Heart left ventricle (tissue), 16 donors: Measurements from ENCODE around the gene MEGF11. TPM values are rescaled to one million over a fixed set of nuclear protein-coding genes. Genes with fewer than 3 reads are reported as not detected.

Experiments
- ATAC-seq, 4 donors: fragments of 200-7000 bp; cut with Tn5 transposase; one replicate each; pipeline ENCODE4 v1.9.1; 2020 to 2022; ENCODE audit warnings: moderate library complexity in 4 of 4, mild to moderate bottlenecking in 3 of 4, moderate number of reproducible peaks in 1 of 4
- DNase-seq, 5 donors: peaks; one replicate each; pipeline ENCODE4 v3.0.0-alpha.2; 2020
- H3K27ac ChIP-seq, 12 donors: fragments of 200-600 bp; sonication (generic) in 4 of 12; one replicate each; pipeline versions ENCODE4 v1.5.0 to v1.8.0; 2016 to 2022; ENCODE audit warnings: mild to moderate bottlenecking in 2 of 12
- H3K27me3 ChIP-seq, 9 donors: fragments of 200-600 bp; sonication (generic) in 2 of 9; one replicate each; pipeline versions ENCODE4 v1.5.1 to v1.8.0; 2016 to 2022; ENCODE audit warnings: mild to moderate bottlenecking in 3 of 9
- H3K36me3 ChIP-seq, 9 donors: fragments of 200-600 bp; sonication (generic) in 2 of 9; one replicate each; pipeline versions ENCODE4 v1.5.0 to v1.8.0; 2018 to 2022; ENCODE audit warnings: mild to moderate bottlenecking in 2 of 9
- H3K4me1 ChIP-seq, 12 donors: fragments of 200-600 bp; sonication (generic) in 4 of 12; one replicate each; pipeline versions ENCODE4 v1.5.0 to v1.8.0; 2016 to 2022; ENCODE audit warnings: mild to moderate bottlenecking in 3 of 12
- H3K4me3 ChIP-seq, 12 donors: fragments of 200-600 bp; sonication (generic) in 4 of 12; one replicate each; pipeline versions ENCODE4 v1.5.0 to v1.8.0; 2017 to 2022; ENCODE audit warnings: mild to moderate bottlenecking in 9 of 12, moderate library complexity in 4 of 12
- H3K9me3 ChIP-seq, 12 donors: fragments of 200-600 bp; sonication (generic) in 4 of 12; one replicate each; pipeline versions ENCODE4 v1.5.0 to v1.8.0; 2016 to 2022; ENCODE audit warnings: mild to moderate bottlenecking in 1 of 12
- CTCF ChIP-seq, 12 donors: fragments of 200-600 bp; sonication (generic) in 4 of 12; IDR thresholded peaks; one replicate each; pipeline versions ENCODE4 v1.5.0 to v1.8.0; 2018 to 2022; ENCODE audit warnings: antibody characterized with exemption in 12 of 12, mild to moderate bottlenecking in 5 of 12
- POLR2A ChIP-seq, 2 donors: fragments of 450-650 bp; IDR thresholded peaks; one replicate each; pipeline ENCODE4 v1.6.1; 2017; ENCODE audit warnings: antibody characterized with exemption in 2 of 2, mild to moderate bottlenecking in 2 of 2, moderate library complexity in 2 of 2
- WGBS, 4 donors: extraction: QIAGEN DNeasy Blood & Tissue Kit in 2 of 4; methylation state at CpG; one replicate each; pipeline versions ENCODE4 v1.1.5 to v1.1.7; 2013 to 2018; 5-methylcytosine and 5-hydroxymethylcytosine counted together
- intact Hi-C, 10 donors: fragments of 100-400 bp; cut with DNase I; formaldehyde crosslinking; loops; one replicate each; pipeline versions ENCODE4 v1.11.1 to v1.14.2; 2022
- polyA plus RNA-seq, 2 donors: library from polyadenylated mRNA; stranded (reverse); fragments of 200-250 nt; gene quantifications; one replicate each; pipeline ENCODE4 v1.2.3, GENCODE V29; 2013
- total RNA-seq, 9 donors: library from RNA; depleted of rRNA in 2 of 9; stranded (reverse); fragments of >200 nt in 2 of 9; fragmentation: NEBNext Ultra II Directional in 3 of 9; extraction: Animal tissue kit (Norgen Biotek cat#: 25700) in 3 of 9; gene quantifications; one replicate each; pipeline versions ENCODE4 v1.1.0 to v1.2.4, GENCODE V29; 2016 to 2023
- donor health status: ischemic (EF 13 %, LVEDD 7.1; RV severe dilation, severe dysfunction).
- donor health status: healthy with polysubstance abuse.
- donor health status: DM: no; HTN: yes; CAD: no.
- donor health status: DM: no; HTN: no; CAD: no.
- donor health status: ischemic (EF 25% LVEDD 6.9; RV normal size, moderate dysfunction).
- donor health status: ischemic (EF 25% LVEDD 5.7; RV mildly dilated, moderate dysfunction).
- donor health status: healthy.
- donor health status: DM: yes; HTN: yes; CAD: no.
- donor health status: ischemic (EF 35%, LVEDD 5.7; RV mildly dilated, moderate dysfunction).
- donor health status: nonischemic (EF 11% LVEDD 7.7; RV severe dilation, severe dysfunction).
- donor health status: DM: yes; HTN: yes; CAD: no.
- donor health status: PGD.
- donor health status: ischemic (EF 29% LVEDD 5.4; RV normal size, mild dysfunction).
- donor health status: nonischemic (EF 23%, LVEDD 6.1; RV moderate dilation, normal function).

MEGF11 gene
- total and polyA plus RNA-seq, 11 donors, result 0.07 TPM; not detected in 10

DNA sequence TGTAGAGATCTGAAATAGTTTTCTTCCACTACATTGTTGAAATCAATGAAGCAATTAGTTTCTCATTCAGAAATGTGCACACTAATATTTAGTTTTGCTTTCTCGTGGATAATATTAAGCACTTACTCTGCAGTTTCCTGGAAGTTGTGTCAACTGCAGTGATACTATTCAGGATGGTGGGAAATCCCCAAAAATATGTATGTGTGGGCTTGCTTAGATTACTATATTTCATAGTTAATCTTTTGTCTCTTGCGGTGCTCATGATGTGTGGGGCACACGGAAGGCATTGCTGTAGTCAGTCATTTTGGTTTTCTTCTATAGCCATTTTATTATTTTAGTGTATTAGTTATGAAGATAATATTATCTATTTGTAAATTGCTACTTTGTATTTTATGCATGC is 364.6 kb downstream of the MEGF11 start:
- Histone ChIP-seq H3K27me3 (no peaks in the 10 kb centered on the region), H3K4me1 (peaks cover 0 to 29% (median 0%) of the 10 kb centered on the region in 12 donors), H3K27ac (peak overlapping the region in 1 of 12 donors; percentile 30), H3K4me3 (no peak overlapping the region), H3K36me3 (peaks cover 0 to 95% (median 84%) of the 10 kb centered on the region in 9 donors), H3K9me3 (no peaks in the 10 kb centered on the region)
- ATAC-seq (no peak), DNase-seq (no peak)
- WGBS, 4 donors, result 64 to 74% (median 67%) methylated on average over 3 of the region's 3 CpGs
- no peak for TF ChIP-seq CTCF (IDR thresholded peaks at IDR 0.05)
- TF ChIP-seq POLR2A (IDR thresholded peaks at IDR 0.05), result no peak
- intact Hi-C loops, result loop anchor here in 1 of 10 donors (2.0 kb wide), 1 partner anchor 14 kb away; no protein-coding TSS in a partner anchor

- Histone ChIP-seq H3K4me3 (no peak overlapping the region), H3K4me1 (peaks cover 0 to 40% (median 1%) of the 10 kb centered on the region in 12 donors), H3K27me3 (no peaks in the 10 kb centered on the region), H3K27ac (peak overlapping the region in 1 of 12 donors; percentile 40), H3K36me3 (peaks cover 0 to 99% (median 87%) of the 10 kb centered on the region in 9 donors), H3K9me3 (no peaks in the 10 kb centered on the region)
- DNase-seq (no peak), ATAC-seq (no peak)
- intact Hi-C loops, result no loop called here
- TF ChIP-seq CTCF (IDR thresholded peaks at IDR 0.05), result no peak
- no peak for TF ChIP-seq POLR2A (IDR thresholded peaks at IDR 0.05)
- WGBS, 4 donors, result 85 to 90% (median 88%) methylated on average over 3 of the region's 3 CpGs
Measured at GRCh38 chr15:65887565-65887964, 366.0 kb downstream of the MEGF11 start.

GRCh38 chr15:65885668-65886218 is 367.8 kb downstream of the MEGF11 start:
- H3K4me1 ChIP-seq, result peaks cover 0 to 53% (median 5%) of the 10 kb centered on the region in 12 donors
- no peak for TF ChIP-seq CTCF (IDR thresholded peaks at IDR 0.05)
- no peak for TF ChIP-seq POLR2A (IDR thresholded peaks at IDR 0.05)
- ATAC-seq (no peak), DNase-seq (no peak)
- H3K36me3 ChIP-seq, result peaks cover 0 to 99% (median 89%) of the 10 kb centered on the region in 9 donors
- no peak overlapping the region for H3K4me3 ChIP-seq
- H3K27me3 ChIP-seq, result no peaks in the 10 kb centered on the region
- no peak overlapping the region for H3K27ac ChIP-seq
- no peaks in the 10 kb centered on the region for H3K9me3 ChIP-seq
- WGBS, 4 donors, result 63 to 73% (median 69%) methylated on average over 4 of the region's 4 CpGs
- intact Hi-C loops, result no loop called here

GRCh38 chr15:65884511-65884910 is 369.0 kb downstream of the MEGF11 start:
- intact Hi-C loops, result no loop called here
- DNase-seq, result no peak
- TF ChIP-seq CTCF (IDR thresholded peaks at IDR 0.05), result no peak
- TF ChIP-seq POLR2A (IDR thresholded peaks at IDR 0.05), result no peak
- no peaks in the 10 kb centered on the region for H3K27me3 ChIP-seq
- no peak overlapping the region for H3K4me3 ChIP-seq
- peaks cover 0 to 53% (median 5%) of the 10 kb centered on the region in 12 donors for H3K4me1 ChIP-seq
- H3K9me3 ChIP-seq, result no peaks in the 10 kb centered on the region
- no peak for ATAC-seq
- H3K27ac ChIP-seq, result no peak overlapping the region
- peaks cover 0 to 99% (median 90%) of the 10 kb centered on the region in 9 donors for H3K36me3 ChIP-seq
